ENCODE data around the gene WWOX. TPM values are rescaled to one million over a fixed set of nuclear protein-coding genes. Genes with fewer than 3 reads are reported as not detected.

WWOX gene
- total and polyA plus RNA-seq, 2 donors (not counting 1 experiment from before 2014, with no cell fraction given), result 10.5 to 42.3 TPM

DNA sequence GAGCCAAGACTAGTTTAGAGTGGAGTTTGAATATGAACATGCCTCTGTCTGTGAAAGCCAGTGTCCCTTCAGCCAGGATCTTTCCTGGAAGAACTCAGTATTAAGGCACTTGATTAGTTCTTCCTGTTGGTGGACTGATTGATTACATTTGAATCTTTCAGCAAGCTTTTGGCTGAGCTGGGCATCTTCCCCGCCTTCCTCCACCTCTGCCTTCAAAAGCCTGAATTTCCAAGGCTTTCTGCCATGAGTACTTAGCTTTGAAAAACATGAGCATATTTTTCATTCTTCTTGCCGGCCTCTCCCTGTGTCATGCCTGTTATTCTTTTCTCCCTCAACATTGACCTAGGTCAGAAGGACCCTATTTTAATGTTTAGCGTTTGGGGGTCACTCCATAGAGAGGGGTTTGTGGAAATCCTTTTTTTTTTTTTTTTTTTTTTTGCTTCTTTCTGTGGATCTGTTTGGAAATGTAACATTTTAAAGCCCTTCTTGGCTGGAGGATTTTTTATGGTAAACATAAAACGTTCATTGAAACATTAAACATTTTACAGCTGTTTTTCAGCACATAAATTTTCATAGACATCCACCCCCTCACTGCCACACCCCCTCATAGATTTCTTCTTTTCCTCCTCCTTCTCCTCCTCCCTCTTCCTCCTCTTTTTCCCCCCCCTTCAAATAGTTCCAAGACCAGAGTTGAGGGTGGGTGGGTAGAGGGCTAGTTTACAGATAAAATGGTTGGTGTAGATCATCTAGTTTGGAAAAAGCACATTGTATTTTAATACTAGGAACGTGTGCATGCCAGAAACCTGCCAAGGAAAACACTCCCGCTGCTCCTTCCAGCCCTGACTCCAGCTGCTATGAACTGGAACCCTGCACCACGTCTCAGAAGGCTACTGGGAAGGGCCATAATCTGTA is 645.9 kb downstream of the WWOX start:
- Histone ChIP-seq H3K36me3 (replicated peaks in 1 of 2; ENCODE audit: control extremely low read depth in 1 of 2, control insufficient read depth in 1 of 2, extremely low read depth in 1 of 2, insufficient read depth in 2 of 2, low read length in 1 of 2) (no peaks in the 10 kb centered on the region), H2AFZ (ENCODE audit: insufficient read depth, low read depth, low read length, poor library complexity, severe bottlenecking) (no peak overlapping the region), H3K4me3 (ENCODE audit: control extremely low read depth in 1 of 5, extremely low read depth in 1 of 5, insufficient read depth in 1 of 5, low read depth in 2 of 5, low read length in 4 of 5) (no peak overlapping the region), H3K9ac (ENCODE audit: low read length) (no peak overlapping the region), H4K20me1 (ENCODE audit: control insufficient read depth, insufficient read depth, low read length, poor library complexity, severe bottlenecking) (no peaks in the 10 kb centered on the region), H3K4me1 (ENCODE audit: control insufficient read depth in 2 of 2, insufficient read depth in 2 of 2, low read length in 2 of 2) (peaks cover 49 to 55% of the 10 kb centered on the region in 2 donors), H3K79me2 (ENCODE audit: control insufficient read depth, insufficient read depth, low read length) (no peaks in the 10 kb centered on the region), H3K27me3 (replicated peaks in 1 of 4; ENCODE audit: control extremely low read depth in 1 of 4, control insufficient read depth in 3 of 4, insufficient read depth in 4 of 4, low read length in 3 of 4) (no peaks in the 10 kb centered on the region), H3K27ac (ENCODE audit: low read length in 2 of 2) (peak overlapping the region in 1 of 2 donors; percentile 52), H3K9me3 (ENCODE audit: control extremely low read depth in 1 of 3, control insufficient read depth in 2 of 3, insufficient read depth in 1 of 3, low read length in 2 of 3) (no peaks in the 10 kb centered on the region), H3K4me2 (replicated peaks; ENCODE audit: low read depth, low read length, poor library complexity, severe bottlenecking) (no peak overlapping the region)
- H3K9me3 Mint-ChIP-seq (ENCODE audit: insufficient read depth), result no peaks in the 10 kb centered on the region
- H3K4me1 Mint-ChIP-seq, result peaks cover 70% of the 10 kb centered on the region
- intact Hi-C loops (cut with micrococcal nuclease), result no loop called here
- ChIA-PET POLR2A (no interaction called here), CTCF (no interaction called here)
- WGBS (ENCODE audit: insufficient coverage), result 88% methylated on average over 4 of the region's 7 CpGs
- H3K27me3 Mint-ChIP-seq, result no peaks in the 10 kb centered on the region
- no peak overlapping the region for H3K4me3 Mint-ChIP-seq
- ATAC-seq (ENCODE audit: low read depth) (no peak), DNase-seq (no peak)
- peak overlapping the region; percentile 78 for H3K27ac Mint-ChIP-seq
- no peak for TF ChIP-seq EZH2 (IDR thresholded peaks at IDR 0.05; ENCODE audit: borderline replicate concordance, insufficient read depth, low read depth, low read length, poor library complexity, severe bottlenecking)
- TF ChIP-seq, protein P1, sequence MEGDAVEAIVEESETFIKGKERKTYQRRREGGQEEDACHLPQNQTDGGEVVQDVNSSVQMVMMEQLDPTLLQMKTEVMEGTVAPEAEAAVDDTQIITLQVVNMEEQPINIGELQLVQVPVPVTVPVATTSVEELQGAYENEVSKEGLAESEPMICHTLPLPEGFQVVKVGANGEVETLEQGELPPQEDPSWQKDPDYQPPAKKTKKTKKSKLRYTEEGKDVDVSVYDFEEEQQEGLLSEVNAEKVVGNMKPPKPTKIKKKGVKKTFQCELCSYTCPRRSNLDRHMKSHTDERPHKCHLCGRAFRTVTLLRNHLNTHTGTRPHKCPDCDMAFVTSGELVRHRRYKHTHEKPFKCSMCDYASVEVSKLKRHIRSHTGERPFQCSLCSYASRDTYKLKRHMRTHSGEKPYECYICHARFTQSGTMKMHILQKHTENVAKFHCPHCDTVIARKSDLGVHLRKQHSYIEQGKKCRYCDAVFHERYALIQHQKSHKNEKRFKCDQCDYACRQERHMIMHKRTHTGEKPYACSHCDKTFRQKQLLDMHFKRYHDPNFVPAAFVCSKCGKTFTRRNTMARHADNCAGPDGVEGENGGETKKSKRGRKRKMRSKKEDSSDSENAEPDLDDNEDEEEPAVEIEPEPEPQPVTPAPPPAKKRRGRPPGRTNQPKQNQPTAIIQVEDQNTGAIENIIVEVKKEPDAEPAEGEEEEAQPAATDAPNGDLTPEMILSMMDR (IDR thresholded peaks at IDR 0.05), result no peak

DNA sequence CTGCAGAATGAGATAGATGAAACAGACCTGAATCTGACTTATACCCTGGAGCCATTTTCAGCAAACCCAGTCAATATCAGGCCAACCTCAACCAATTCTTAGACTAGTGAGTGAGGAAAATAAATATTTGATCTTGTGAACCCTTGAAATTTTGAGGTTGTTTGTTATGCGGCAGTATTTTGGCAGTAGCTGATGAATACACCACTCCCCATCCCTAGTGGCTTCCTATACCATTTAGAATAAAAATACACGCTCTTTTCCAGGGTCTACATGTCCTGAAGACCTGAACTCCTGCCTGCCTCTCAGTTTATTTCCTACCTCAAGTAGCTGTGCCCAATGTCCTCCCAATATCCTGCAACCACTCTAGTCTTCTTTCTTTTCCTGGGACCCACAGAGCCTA is 647.3 kb downstream of the WWOX start:
- no peak overlapping the region for H3K9ac ChIP-seq (ENCODE audit: low read length)
- TF ChIP-seq EZH2 (IDR thresholded peaks at IDR 0.05; ENCODE audit: borderline replicate concordance, insufficient read depth, low read depth, low read length, poor library complexity, severe bottlenecking), result no peak
- TF ChIP-seq, protein P1 (IDR thresholded peaks at IDR 0.05), result no peak
- H4K20me1 ChIP-seq (ENCODE audit: control insufficient read depth, insufficient read depth, low read length, poor library complexity, severe bottlenecking), result no peaks in the 10 kb centered on the region
- H3K4me3 ChIP-seq (ENCODE audit: control extremely low read depth in 1 of 5, extremely low read depth in 1 of 5, insufficient read depth in 1 of 5, low read depth in 2 of 5, low read length in 4 of 5), result no peak overlapping the region
- no peak for DNase-seq
- no peak overlapping the region for H2AFZ ChIP-seq (ENCODE audit: insufficient read depth, low read depth, low read length, poor library complexity, severe bottlenecking)
- Mint-ChIP-seq H3K27ac (peak overlapping the region; percentile 27), H3K4me3 (no peak overlapping the region), H3K27me3 (no peaks in the 10 kb centered on the region), H3K9me3 (ENCODE audit: insufficient read depth) (no peaks in the 10 kb centered on the region), H3K4me1 (peaks cover 79% of the 10 kb centered on the region)
- peaks cover 56 to 57% of the 10 kb centered on the region in 2 donors for H3K4me1 ChIP-seq (ENCODE audit: control insufficient read depth in 2 of 2, insufficient read depth in 2 of 2, low read length in 2 of 2)
- H3K27me3 ChIP-seq (replicated peaks in 1 of 4; ENCODE audit: control extremely low read depth in 1 of 4, control insufficient read depth in 3 of 4, insufficient read depth in 4 of 4, low read length in 3 of 4), result no peaks in the 10 kb centered on the region
- 100% methylated on average over 1 of the region's 2 CpGs for WGBS (ENCODE audit: insufficient coverage)
- no peaks in the 10 kb centered on the region for H3K36me3 ChIP-seq (replicated peaks in 1 of 2; ENCODE audit: control extremely low read depth in 1 of 2, control insufficient read depth in 1 of 2, extremely low read depth in 1 of 2, insufficient read depth in 2 of 2, low read length in 1 of 2)
- POLR2A ChIA-PET, result interaction anchor here (0.6 kb wide), 1 partner anchor 225 kb away, joined by 6 read pairs; no protein-coding TSS in a partner anchor
- ATAC-seq (ENCODE audit: low read depth), result no peak
- CTCF ChIA-PET, result interaction anchor here (2.1 kb wide), 1 partner anchor 24 kb away, joined by 9 read pairs; no protein-coding TSS in a partner anchor
- H3K79me2 ChIP-seq (ENCODE audit: control insufficient read depth, insufficient read depth, low read length), result no peaks in the 10 kb centered on the region
- no peaks in the 10 kb centered on the region for H3K9me3 ChIP-seq (ENCODE audit: control extremely low read depth in 1 of 3, control insufficient read depth in 2 of 3, insufficient read depth in 1 of 3, low read length in 2 of 3)
- H3K4me2 ChIP-seq (replicated peaks; ENCODE audit: low read depth, low read length, poor library complexity, severe bottlenecking), result no peak overlapping the region
- intact Hi-C loops (cut with micrococcal nuclease), result no loop called here
- no peak overlapping the region for H3K27ac ChIP-seq (ENCODE audit: low read length in 2 of 2)
